ENCODE data around the gene MYO3A. TPM values are rescaled to one million over a fixed set of nuclear protein-coding genes. Genes with fewer than 3 reads are reported as not detected.

Gene MYO3A
- total and polyA plus RNA-seq, 2 donors (not counting 3 experiments of a cell fraction or from before 2014, with no cell fraction given) = not detected

GRCh38 chr10:26249681-26250080 lies 315.7 kb downstream of the MYO3A start:
- Histone ChIP-seq H3K36me3 (ENCODE audit: control insufficient read depth in 2 of 2, extremely low read depth in 1 of 2, insufficient read depth in 2 of 2, low read length in 2 of 2) (no peaks in the 10 kb centered on the region), H3K27me3 (ENCODE audit: control insufficient read depth in 2 of 2, insufficient read depth in 2 of 2, low read length in 2 of 2) (no peaks in the 10 kb centered on the region), H3K9me3 (replicated peaks; ENCODE audit: control insufficient read depth, insufficient read depth, low read length) (peaks cover 3% of the 10 kb centered on the region), H3K4me2 (ENCODE audit: insufficient read depth, low read length) (no peak overlapping the region), H3K4me3 (replicated peaks in 1 of 3; ENCODE audit: insufficient read depth in 1 of 3, low read depth in 1 of 3, low read length in 3 of 3) (no peak overlapping the region), H4K20me1 (replicated peaks; ENCODE audit: control insufficient read depth, extremely low read depth, insufficient read depth, low read length) (no peaks in the 10 kb centered on the region), H3K4me1 (ENCODE audit: control insufficient read depth, extremely low read depth, insufficient read depth, low read length) (no peaks in the 10 kb centered on the region), H2AFZ (ENCODE audit: low read depth, low read length) (no peak overlapping the region), H3K9ac (replicated peaks; ENCODE audit: extremely low read depth, insufficient read depth, low read length) (no peak overlapping the region), H3K79me2 (ENCODE audit: control insufficient read depth, insufficient read depth, low read length) (no peaks in the 10 kb centered on the region), H3K27ac (ENCODE audit: insufficient read depth, low read depth, low read length) (no peak overlapping the region), H3K9me1 (replicated peaks; ENCODE audit: control insufficient read depth, extremely low read depth, insufficient read depth, low read length) (no peaks in the 10 kb centered on the region)
- no peak for DNase-seq (ENCODE audit: low read depth, low spot score)
- no TSS peak for BruUV-seq (replicated peaks)
- CTCF ChIA-PET = no interaction called here
- TF ChIP-seq POLR2AphosphoS5 (IDR thresholded peaks at IDR 0.05; ENCODE audit: insufficient read depth, low read depth, low read length) (no peak), CTCF (IDR thresholded peaks at IDR 0.05; ENCODE audit: extremely low read depth in 1 of 2, insufficient read depth in 1 of 2, low read depth in 1 of 2, low read length in 2 of 2) (no peak), MAX (IDR thresholded peaks at IDR 0.05; ENCODE audit: insufficient read depth, insufficient read length) (no peak), EZH2 (IDR thresholded peaks at IDR 0.05; ENCODE audit: borderline replicate concordance, low read depth, low read length, severe bottlenecking) (no peak), MYC (IDR thresholded peaks at IDR 0.05; ENCODE audit: low read depth, low read length) (no peak), FOS (IDR thresholded peaks at IDR 0.05; ENCODE audit: borderline replicate concordance, insufficient read depth, low read length) (no peak), JUN (IDR thresholded peaks at IDR 0.05; ENCODE audit: borderline replicate concordance, insufficient read depth, insufficient read length, low read depth) (no peak), GATA2 (IDR thresholded peaks at IDR 0.05; ENCODE audit: insufficient read depth, insufficient read length, low read depth, low read length) (no peak), POLR2A (IDR thresholded peaks at IDR 0.05; ENCODE audit: low read depth, low read length) (no peak)
- intact Hi-C loops (cut with micrococcal nuclease) (no loop called here), dilution Hi-C loops (cut with MboI; ENCODE audit: extremely low pct_ligation_motif_present, low sequenced_read_pairs) (no loop called here)
- POLR2A ChIA-PET = no interaction called here
- FAIRE-seq = no peak

All from endothelial cell of umbilical vein (primary cell).